Stimulated activated CD4-positive, alpha-beta T cell treated with anti-CD3 and anti-CD28 coated beads, Interleukin-4, amount 100 ng/mL, for 24 hours (primary cell): ENCODE data around the gene CFAP161.

ENCODE experiments used
- DNase-seq: peaks from one replicate; pipeline ENCODE4 v3.0.0-alpha.2; 2020

The CFAP161 gene

DNA sequence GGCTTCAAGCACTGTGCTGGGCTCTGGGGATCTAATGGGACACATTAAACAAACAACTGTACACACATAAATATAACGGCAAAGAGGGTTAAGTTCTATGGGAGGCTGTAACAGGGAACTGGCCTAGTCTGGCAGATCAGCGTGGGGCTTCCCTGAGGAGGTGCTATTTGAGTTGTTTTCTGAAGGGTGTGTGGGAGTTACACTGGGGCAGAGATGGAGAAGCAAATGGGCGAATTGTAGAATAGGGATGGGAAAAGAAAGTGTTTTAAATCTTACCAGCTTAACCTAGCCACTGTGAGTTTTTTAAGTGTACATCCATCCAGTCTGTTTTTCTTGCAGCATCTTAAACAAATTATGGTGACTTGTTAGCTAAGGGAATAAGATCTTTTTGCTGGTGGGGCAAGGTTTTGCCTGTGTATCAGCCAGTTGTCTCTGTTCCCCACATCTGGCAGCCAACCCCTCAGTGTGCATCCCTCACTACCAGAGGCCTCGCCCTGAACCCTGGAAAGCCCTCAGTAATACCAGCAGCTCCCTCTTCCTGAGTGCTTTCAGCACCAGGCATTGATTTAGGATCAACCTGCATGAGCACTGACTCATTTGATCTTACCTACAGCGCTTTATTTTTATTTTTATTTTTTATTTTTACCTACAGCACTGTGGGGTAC is 51.7 kb downstream of the CFAP161 start:
- no peak for DNase-seq

DNA sequence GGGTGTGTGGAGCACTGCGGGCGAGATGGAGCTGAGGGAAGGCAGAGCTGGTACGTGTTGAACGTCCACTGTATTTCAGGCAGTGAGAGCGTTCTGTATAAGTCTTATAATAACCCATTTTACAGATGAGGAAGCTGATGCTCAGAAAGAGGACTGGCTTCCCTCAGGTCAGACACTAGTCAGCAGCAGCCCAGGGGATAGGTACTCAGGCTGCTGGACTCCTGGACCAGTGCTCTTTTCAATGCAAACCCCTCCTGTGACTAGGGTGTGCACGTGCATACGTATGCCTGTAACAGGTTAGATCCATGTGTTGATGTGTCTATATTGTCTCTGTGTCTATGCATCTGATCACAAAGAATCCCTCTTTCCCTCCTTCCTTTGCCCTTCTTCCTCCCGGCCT is 54.3 kb downstream of the CFAP161 start:
- no peak for DNase-seq

DNA sequence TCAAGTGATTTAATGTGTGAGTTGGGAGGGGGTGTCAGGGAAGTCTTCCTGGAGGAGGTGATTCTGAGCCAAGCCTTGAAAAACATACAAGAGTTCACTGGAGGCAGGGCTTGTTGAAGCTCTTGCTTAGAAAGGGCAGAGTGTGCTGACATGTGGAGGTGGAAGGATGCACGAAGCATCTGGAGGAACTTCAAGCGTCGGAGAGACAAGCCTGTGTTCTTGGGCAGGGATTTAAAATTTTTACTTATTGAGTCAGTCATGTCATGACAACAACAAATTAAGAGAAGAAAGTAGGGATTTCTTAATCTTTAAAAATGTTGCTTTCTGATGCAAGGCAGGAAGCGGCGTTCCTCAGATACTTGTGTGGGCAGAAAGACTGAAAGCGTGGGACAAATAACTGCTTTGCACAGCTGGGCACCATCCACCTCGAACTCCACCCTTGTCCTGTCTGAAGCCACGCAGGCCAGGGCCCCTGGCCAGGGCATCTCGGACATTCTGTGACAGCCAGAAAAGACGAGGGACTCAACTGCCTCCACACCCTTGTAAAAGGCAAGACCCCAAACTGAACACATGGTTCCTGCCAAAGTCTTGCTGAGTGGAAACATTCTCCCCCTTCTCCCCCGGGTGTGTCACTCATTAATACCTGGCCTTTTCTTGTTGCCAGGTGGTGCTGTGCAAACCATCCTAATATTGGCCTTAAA is 55.7 kb downstream of the CFAP161 start:
- DNase-seq: no peak

DNA sequence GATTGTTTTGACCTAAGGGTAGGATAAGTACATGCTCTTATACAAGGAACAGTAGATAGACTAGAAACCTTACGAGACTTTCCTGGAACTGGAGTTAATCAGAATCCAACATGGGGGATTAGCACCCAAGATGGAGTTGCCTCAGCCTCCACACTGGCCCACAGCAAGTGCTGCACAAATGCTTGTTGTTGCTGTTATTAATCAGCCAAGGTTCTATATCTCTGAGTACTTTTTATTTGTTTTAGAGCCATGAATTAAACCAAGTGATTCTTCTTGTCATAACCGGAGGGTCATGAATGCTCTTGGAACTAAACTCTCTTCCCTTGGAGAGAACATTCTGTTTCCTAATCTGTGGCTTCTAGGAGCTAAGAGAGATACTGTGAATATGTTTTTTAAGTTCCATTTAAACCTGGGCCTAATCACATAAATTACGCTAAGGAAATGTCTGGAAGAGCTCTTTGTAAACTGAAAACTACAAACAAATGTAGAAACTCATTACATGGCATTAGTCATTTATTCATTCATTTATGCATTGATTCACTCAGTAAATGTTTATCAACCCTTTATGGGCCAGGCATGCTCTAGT is 56.9 kb downstream of the CFAP161 start:
- DNase-seq: no peak

DNA sequence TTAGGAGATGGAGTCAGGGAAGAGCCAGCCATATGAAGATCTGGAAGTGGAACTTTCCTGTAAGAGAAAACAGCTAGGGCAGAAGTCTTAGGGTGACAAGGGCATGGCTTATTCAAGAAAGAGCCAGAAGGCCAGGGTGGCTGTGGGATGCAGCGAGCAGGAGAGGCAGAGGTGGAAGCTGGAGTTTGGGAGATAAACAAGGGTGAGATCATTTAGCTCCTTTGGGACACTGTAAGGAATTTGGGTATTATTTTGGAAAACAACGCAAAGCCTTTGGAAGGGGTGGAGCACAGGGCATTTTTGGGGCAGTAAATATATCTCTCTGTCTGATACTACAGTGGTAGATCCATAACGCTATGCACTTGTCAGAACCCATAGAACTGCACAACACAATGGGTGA is 57.6 kb downstream of the CFAP161 start:
- DNase-seq: no peak

DNA sequence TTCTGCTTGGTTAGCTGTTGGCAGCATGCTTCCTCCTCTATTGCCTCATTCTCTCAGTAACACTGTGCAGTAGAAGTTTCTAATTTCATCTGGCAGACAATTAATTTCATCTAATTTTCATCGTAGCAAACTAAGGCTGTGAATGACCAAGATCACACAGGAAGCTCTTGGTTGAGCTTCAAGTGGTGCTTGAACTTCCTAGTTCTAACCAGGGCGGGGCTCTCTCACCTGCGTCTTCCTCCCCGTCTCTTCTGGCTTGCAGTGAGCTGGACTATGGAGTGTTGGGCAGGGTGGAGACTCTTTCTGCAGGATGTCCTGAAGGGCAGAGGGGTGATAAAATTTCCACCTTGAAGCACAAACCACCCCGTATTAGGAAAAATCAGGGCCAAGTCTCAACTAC is 60.7 kb downstream of the CFAP161 start:
- DNase-seq: no peak

DNA sequence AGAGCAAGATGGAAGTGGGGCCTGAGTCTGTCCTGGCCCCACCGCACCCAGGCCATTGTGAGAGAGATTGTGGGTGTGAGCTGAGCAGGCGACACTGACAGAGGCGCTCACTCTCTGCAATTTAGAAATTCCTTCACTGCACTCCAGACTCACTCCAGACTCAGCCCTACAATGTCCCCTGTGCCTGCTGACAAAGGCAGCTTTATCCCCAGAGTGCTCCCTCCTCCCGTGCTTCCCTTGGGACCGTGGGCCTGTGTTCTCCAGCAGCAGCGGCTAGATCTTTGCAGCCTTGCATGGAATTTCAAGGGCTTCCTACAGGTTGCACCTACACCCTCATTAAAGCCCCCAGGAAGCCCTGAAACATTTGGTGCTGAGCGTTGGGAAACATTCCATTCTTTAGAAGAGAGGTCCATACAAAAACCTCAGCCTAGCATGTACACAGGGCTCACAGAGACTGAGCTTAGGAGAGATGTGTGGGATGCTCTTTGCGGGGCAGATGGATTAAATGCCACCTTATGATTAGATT is 61.3 kb downstream of the CFAP161 start:
- no peak for DNase-seq

DNA sequence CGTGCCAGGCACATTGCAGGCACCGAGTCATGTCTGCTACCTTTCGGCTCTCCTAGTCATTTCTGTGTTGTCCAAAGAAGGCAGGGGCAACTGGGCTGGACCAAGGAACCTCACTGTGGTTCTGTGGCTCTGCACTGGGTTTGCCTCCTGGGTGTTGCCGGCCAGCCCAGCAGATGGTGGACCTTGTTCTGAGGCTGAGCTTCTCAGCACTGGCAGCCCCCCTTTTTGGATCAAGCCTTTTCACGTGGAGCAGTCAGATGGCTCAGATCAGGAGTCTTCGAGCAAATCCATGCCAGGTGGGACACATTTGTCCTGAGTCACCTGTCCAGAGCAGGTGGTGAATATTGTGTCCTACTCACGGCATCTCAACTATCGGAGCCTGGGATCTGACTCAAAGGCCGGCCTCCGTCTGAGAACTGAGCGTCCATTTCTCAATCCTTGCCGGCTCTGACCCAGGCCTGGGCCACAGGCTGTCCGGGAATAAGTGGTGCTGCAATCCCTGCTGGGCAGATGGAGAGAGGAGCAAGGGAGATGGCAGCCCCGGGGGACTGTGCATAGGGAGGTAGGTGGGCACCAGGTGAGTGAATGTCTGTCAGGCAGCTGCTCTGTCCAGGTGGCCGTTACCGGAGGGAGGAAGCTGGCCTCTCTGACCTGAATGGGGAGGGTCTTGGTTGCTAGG is 62.6 kb downstream of the CFAP161 start, which contains the start of gene IL16:
Gene IL16, plus strand, starts transcription at position 304 of the 679 bp plus-strand sequence. CDS start 28,521 bp downstream, outside the sequence.
- DNase-seq: no peak

DNA sequence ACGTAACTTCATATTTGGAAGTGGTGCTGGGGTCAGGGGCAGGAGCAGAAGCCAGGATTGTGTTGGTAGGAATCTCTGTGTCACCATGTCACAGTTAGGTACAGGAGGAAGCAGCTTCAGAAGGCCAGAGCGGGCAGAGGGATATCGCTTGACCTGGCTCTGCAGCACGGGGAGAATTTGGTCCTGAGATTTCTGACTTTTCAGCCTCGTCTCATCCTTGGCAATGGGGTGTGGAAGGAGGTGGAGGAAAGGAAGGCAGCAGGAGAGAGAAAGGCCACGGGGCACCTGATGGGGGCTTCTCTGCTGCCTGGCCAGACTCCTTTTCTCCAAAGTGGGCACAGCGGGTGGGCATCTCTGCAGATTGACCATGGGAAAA is 63.2 kb downstream of the CFAP161 start:
- no peak for DNase-seq

DNA sequence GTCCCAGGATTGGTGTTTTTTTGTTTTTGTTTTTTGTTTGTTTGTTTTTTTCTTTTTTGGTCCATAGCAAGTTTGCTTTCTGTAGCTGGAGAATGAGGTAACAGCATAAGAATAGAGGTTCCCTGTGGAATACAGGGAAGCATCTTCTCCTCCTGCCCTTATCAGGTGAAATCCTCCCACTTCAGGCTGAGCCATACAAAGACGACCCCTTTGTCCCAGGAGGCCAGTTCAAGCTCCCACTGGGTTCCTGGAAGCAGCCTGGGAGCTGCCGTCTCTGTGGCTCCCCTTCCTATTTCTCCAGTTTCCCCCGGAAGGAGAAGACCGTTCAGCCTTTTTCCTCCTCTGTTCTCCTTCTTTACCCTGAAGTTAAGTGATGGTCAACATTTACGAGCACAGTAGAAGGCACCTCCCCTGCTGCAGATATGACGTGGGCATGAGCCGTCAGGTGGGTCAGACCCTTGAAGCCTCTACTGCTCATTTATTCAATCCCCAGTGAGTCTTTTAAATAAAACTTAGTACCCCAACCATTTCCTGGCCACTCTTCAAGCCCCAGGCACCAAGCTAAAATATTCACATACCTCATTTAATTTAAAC is 63.7 kb downstream of the CFAP161 start:
- no peak for DNase-seq
